Right ventricle myocardium inferior (tissue), 1 donor: Measurements from ENCODE around the gene C12orf43. TPM values are rescaled to one million over a fixed set of nuclear protein-coding genes. Genes with fewer than 3 reads are reported as not detected.

ENCODE experiments used
- ATAC-seq: fragments of 200-7000 bp; cut with Tn5 transposase; one replicate; pipeline ENCODE4 v1.9.1; 2020; ENCODE audit warnings: mild to moderate bottlenecking, moderate library complexity
- DNase-seq: peaks from one replicate; pipeline ENCODE4 v3.0.0; 2021; ENCODE audit errors: missing footprints
- intact Hi-C: fragments of 100-400 bp; cut with DNase I; formaldehyde crosslinking; loops from one replicate; pipeline ENCODE4 v1.11.0; 2022
- total RNA-seq: library from RNA; stranded (reverse); fragmentation: NEBNext Ultra II Directional; extraction: Animal tissue kit (Norgen Biotek cat#: 25700); gene quantifications from one replicate; pipeline ENCODE4 v1.2.1, GENCODE V29; 2021
- donor health status: DM: no; HTN: yes; CAD: no; lungs with severe emphysema.

The C12orf43 gene
- total RNA-seq, 1 donor from 2014 or later, result 8.2 TPM

- intact Hi-C loops, result no loop called here
- DNase-seq (no peak), ATAC-seq (no peak)
Measured at GRCh38 chr12:120961604-120962531, 54.4 kb downstream of the C12orf43 start.

DNA sequence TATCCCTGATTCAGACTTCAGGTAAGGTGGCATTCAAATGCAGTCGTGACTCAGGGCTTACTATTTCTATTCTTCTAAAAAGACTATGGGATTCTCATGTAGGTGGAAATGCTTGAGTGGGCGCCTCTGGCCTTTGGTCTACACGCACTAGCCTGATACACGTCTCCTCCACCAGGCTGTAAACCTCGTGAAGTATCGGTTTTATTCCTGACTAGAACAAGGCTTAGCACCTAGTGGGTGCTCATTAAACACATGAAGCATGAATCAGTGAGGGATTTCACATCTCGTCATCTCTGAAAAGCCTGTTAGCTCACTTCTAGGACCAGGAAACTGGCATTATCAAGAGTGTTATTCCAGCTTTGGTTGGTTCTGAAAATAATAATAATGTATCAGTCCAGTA lies 55.6 kb downstream of the C12orf43 start:
- intact Hi-C loops, result no loop called here
- DNase-seq, result no peak
- ATAC-seq, result no peak

GRCh38 chr12:120959111-120959878 lies 57.0 kb downstream of the C12orf43 start:
- ATAC-seq, result no peak
- intact Hi-C loops, result no loop called here
- DNase-seq, result no peak

DNA sequence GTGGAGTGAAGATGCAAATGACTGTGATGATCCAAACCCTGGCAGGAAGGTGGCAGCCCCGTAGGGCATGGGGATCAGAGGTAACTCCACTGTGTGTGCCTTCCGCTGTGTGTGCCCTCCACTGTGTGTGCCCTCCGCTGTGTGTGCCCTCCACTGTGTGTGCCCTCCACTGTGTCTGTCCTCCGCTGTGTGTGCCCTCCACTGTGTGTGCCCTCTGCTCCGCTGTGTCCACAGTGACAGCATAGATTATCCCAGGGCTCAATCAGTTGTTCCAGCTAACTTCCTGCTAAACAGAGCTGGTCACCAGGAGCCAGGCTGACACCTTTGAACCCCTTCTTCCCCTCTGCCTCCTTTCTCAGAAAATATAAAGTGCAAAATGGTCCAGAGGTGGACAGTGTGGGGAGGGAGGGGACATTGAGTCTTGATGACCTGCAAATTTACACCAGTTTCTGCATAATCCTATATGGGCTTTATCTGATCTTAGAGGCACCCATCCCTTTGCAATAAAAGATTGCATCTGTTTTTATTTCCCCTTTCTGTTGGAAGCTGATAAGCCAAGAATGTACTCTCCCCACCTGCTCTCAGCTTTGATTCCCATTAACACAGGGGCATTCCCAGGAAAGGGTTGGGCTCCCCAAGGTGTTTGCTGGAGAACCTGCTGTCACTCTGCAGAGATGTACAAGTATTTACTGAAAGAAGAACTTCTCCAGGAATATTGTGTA lies 59.5 kb downstream of the C12orf43 start:
- no peak for DNase-seq
- ATAC-seq, result no peak
- intact Hi-C loops, result no loop called here

DNA sequence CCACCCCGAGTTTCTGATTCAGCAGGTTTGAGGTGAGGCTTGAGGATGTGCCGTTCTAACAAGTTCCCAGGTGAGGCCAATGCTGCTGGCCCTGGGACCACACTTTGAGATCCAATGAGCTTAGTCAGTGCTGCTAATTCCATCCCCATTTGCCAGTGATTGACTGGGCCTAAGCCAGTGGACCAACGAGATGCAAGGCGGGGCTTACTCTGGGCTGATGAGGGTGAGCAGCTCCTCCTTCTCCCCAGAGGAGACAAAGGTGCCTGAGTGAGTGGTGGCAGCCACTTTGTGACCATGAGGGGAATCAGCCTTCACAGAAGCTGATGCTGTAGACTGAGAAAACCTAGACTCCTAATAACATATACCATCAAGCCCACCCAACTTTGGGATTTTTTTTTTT lies 61.1 kb downstream of the C12orf43 start:
- intact Hi-C loops, result no loop called here
- no peak for DNase-seq
- no peak for ATAC-seq

GRCh38 chr12:120950807-120951206 lies 65.5 kb downstream of the C12orf43 start:
- intact Hi-C loops, result no loop called here
- ATAC-seq, result no peak

More at GRCh38 chr12:120950807-120951206, 65.5 kb downstream of the C12orf43 start:
- DNase-seq, result no peak

Other genes starting within 250 kb of the C12orf43 start
- 30.4 TPM for gene SPPL3, start 112.1 kb downstream of the C12orf43 start, total RNA-seq
- not detected for gene HNF1A, start 37.9 kb downstream of the C12orf43 start, total RNA-seq
- 0.08 TPM for gene OASL, start 22.8 kb upstream of the C12orf43 start, total RNA-seq
- 2.0 TPM for gene P2RX7, start 116.4 kb upstream of the C12orf43 start, total RNA-seq
- gene P2RX4, start 193.6 kb upstream of the C12orf43 start, total RNA-seq, result 4.7 TPM